Measurements from ENCODE around the gene PBX2.

The PBX2 gene

GRCh38 chr6:32171234-32171633, 18.8 kb downstream of the PBX2 start:
- DNase-seq (ENCODE audit: low spot score) = no peak

- no peak for DNase-seq (ENCODE audit: low spot score)
Measured at GRCh38 chr6:32170294-32170693, 19.7 kb downstream of the PBX2 start.

- DNase-seq (ENCODE audit: low spot score) = no peak
Measured at GRCh38 chr6:32168807-32169591, 21.0 kb downstream of the PBX2 start.

- DNase-seq (ENCODE audit: low spot score) = no peak
Measured at GRCh38 chr6:32168350-32168749, 21.7 kb downstream of the PBX2 start.

- no peak for DNase-seq (ENCODE audit: low spot score)
Measured at GRCh38 chr6:32167761-32168262, 22.2 kb downstream of the PBX2 start.

- no peak for DNase-seq (ENCODE audit: low spot score)
Measured at GRCh38 chr6:32167154-32167760, 22.7 kb downstream of the PBX2 start.

- DNase-seq (ENCODE audit: low spot score) = no peak
Measured at GRCh38 chr6:32166411-32167061, 23.5 kb downstream of the PBX2 start.

GRCh38 chr6:32164295-32164694, 25.7 kb downstream of the PBX2 start, which contains the start of gene EGFL8:
EGFL8 (plus strand) TSS chr6:32164595; CDS start chr6:32166166, 1,571 bp downstream.
- no peak for DNase-seq (ENCODE audit: low spot score)

GRCh38 chr6:32163559-32164258, 26.3 kb downstream of the PBX2 start:
- DNase-seq (ENCODE audit: low spot score) = peak; percentile 64

- no peak for DNase-seq (ENCODE audit: low spot score)
Measured at GRCh38 chr6:32158052-32158451, 31.9 kb downstream of the PBX2 start.

- DNase-seq (ENCODE audit: low spot score) = no peak
Measured at GRCh38 chr6:32156891-32157290, 33.1 kb downstream of the PBX2 start.

GRCh38 chr6:32154514-32155161, 35.4 kb downstream of the PBX2 start:
- DNase-seq (ENCODE audit: low spot score) = peak; percentile 50

- peak; percentile 91 for DNase-seq (ENCODE audit: low spot score)
Measured at GRCh38 chr6:32153564-32154513, 36.2 kb downstream of the PBX2 start, which contains the start of gene PPT2. PPT2 (plus strand) TSS chr6:32154141; CDS start chr6:32154595, 454 bp downstream.

- peak; percentile 42 for DNase-seq (ENCODE audit: low spot score)
Measured at GRCh38 chr6:32152769-32153563, 37.0 kb downstream of the PBX2 start.

- peak; percentile 30 for DNase-seq (ENCODE audit: low spot score)
Measured at GRCh38 chr6:32151863-32152768, 37.9 kb downstream of the PBX2 start, which contains the start of gene PRRT1. PRRT1 (minus strand) TSS chr6:32151939; CDS start chr6:32151827, 112 bp downstream.

- peak; percentile 29 for DNase-seq (ENCODE audit: low spot score)
Measured at GRCh38 chr6:32151181-32151862, 38.7 kb downstream of the PBX2 start.

Measured in globus pallidus (tissue), 1 donor.